ENCODE results near the gene NFIA.

NFIA gene

DNA sequence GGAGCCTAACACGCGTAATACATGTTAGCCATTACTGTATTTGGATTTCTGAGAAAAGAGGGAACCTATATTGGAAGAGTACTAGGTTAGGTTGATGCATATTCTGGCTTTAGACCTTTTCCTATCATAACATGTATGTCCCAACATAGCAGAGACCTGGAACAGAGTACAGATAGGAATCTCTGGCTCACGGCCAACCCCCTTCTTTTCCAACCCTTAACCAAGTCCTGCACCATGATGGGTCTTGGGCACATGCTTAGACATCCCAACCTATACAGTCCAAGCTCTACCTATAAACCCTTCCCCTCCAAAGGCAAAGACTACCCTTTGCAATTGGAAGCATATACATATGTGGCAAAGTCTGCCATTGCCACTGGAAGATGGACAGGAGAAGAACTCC is 414.7 kb downstream of the NFIA start:
- Histone ChIP-seq H3K36me3 (ENCODE audit: control insufficient read depth, insufficient read depth, low read length) (no peaks in the 10 kb centered on the region), H3K9me3 (ENCODE audit: control insufficient read depth, low read length) (no peaks in the 10 kb centered on the region), H3K4me1 (ENCODE audit: control insufficient read depth, insufficient read depth, low read length) (no peaks in the 10 kb centered on the region), H3K27ac (ENCODE audit: insufficient read depth, low read depth, low read length, poor library complexity, severe bottlenecking) (no peak overlapping the region), H3K27me3 (ENCODE audit: control insufficient read depth, insufficient read depth, low read length, poor library complexity, severe bottlenecking) (no peaks in the 10 kb centered on the region), H3K4me3 (ENCODE audit: insufficient read depth, low read depth, low read length) (no peak overlapping the region)
- 88 to 94% methylated on average over 3 of the region's 3 CpGs for WGBS, 2 experiments

DNA sequence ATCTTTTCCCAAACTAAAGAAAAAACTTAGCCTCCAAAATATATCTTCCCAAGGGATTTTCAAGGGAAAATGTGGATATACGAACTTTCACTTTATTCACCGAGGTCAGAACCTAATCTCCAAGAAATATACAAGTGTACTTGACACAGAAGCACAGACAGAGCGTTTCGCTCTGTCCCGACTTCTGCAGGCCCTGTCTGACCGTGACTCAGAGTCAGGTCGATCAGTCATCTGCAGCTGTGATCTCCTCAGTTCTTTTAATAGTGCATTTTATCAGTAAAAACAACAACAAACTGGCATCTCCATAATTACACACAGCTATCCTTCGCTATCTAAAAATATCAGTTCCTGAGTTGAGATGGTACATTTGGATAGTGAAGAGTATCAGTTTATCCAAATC is 416.0 kb downstream of the NFIA start:
- Histone ChIP-seq H3K36me3 (ENCODE audit: control insufficient read depth, insufficient read depth, low read length) (no peaks in the 10 kb centered on the region), H3K4me3 (ENCODE audit: insufficient read depth, low read depth, low read length) (no peak overlapping the region), H3K27me3 (ENCODE audit: control insufficient read depth, insufficient read depth, low read length, poor library complexity, severe bottlenecking) (no peaks in the 10 kb centered on the region), H3K9me3 (ENCODE audit: control insufficient read depth, low read length) (no peaks in the 10 kb centered on the region), H3K4me1 (ENCODE audit: control insufficient read depth, insufficient read depth, low read length) (no peaks in the 10 kb centered on the region), H3K27ac (ENCODE audit: insufficient read depth, low read depth, low read length, poor library complexity, severe bottlenecking) (no peak overlapping the region)
- 93 to 95% methylated on average over 7 to 8 of the region's 8 CpGs for WGBS, 2 experiments

DNA sequence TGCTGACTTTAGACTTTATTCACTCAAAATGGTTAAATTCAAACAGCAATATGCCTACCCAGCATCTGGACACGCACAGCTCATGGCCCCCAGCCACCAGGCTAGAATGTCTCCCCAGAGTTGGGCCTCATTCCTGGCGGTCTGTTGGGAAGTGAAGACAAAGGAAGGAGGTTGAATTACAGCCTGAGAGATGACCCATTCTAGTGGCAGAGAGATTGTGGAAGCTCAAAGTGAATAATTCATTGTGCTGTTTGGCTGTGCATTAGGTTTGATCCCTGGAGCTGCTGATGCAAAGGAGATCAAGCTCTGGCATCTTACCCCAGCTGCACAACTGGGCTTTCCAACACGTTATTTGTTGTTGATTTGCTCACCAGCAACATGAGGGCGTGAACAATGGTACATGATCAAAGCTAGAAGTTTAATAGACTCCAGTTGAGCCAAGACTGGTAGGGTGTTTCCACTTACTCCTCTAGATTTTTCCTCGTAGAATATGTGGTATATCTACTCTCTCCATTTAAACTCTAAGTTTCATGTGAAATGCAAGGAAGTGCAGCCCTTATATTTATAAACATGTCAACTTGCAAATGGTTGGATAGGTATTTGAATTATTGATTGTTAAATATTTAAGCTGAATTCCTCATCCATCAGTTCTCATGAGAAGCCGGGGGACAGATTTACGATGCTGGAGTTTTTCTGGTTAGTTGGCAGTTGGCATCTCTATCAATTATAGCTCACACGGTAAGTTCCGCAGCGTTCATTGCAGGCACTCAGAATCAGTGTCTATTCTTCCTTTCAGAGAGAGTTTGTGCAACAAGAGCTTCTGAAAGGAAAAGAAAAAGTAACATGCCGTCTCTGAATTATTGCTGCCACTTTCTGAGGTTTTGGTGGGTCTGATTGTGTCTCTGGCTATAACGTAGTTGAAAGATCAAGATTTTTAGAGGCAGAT is 419.9 kb downstream of the NFIA start:
- no peak overlapping the region for H3K27ac ChIP-seq (ENCODE audit: insufficient read depth, low read depth, low read length, poor library complexity, severe bottlenecking)
- 89 to 91% methylated on average over 11 to 12 of the region's 12 CpGs for WGBS, 2 experiments
- H3K4me3 ChIP-seq (ENCODE audit: insufficient read depth, low read depth, low read length) = no peak overlapping the region
- no peaks in the 10 kb centered on the region for H3K27me3 ChIP-seq (ENCODE audit: control insufficient read depth, insufficient read depth, low read length, poor library complexity, severe bottlenecking)
- no peaks in the 10 kb centered on the region for H3K36me3 ChIP-seq (ENCODE audit: control insufficient read depth, insufficient read depth, low read length)
- no peaks in the 10 kb centered on the region for H3K9me3 ChIP-seq (ENCODE audit: control insufficient read depth, low read length)
- H3K4me1 ChIP-seq (ENCODE audit: control insufficient read depth, insufficient read depth, low read length) = no peaks in the 10 kb centered on the region

DNA sequence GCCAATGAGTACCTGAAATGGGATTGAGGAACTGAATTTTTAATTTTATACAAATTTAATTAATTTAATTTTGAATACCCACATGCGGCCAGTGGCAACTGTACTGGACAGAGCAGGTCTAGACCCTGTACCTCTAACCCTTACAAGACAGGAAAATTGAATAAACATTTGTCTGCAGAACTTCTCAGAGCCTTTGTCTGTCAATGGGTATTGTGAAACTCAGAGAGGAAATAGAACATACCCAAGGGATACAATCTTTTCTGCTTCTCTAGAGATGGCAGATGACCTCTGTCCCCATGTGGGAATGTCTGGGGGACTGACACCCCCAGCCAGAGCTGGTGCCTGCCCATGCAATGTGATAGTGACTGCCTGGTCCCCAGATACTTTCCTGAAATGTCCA is 421.9 kb downstream of the NFIA start:
- H3K36me3 ChIP-seq (ENCODE audit: control insufficient read depth, insufficient read depth, low read length) = no peaks in the 10 kb centered on the region
- H3K9me3 ChIP-seq (ENCODE audit: control insufficient read depth, low read length) = no peaks in the 10 kb centered on the region
- H3K27ac ChIP-seq (ENCODE audit: insufficient read depth, low read depth, low read length, poor library complexity, severe bottlenecking) = no peak overlapping the region
- H3K4me1 ChIP-seq (ENCODE audit: control insufficient read depth, insufficient read depth, low read length) = no peaks in the 10 kb centered on the region
- 87% methylated on average over 1 of the region's 1 CpG; no CpG with 5 or more reads in 1 of the 2 experiments for WGBS, 2 experiments
- no peak overlapping the region for H3K4me3 ChIP-seq (ENCODE audit: insufficient read depth, low read depth, low read length)
- H3K27me3 ChIP-seq (ENCODE audit: control insufficient read depth, insufficient read depth, low read length, poor library complexity, severe bottlenecking) = no peaks in the 10 kb centered on the region

DNA sequence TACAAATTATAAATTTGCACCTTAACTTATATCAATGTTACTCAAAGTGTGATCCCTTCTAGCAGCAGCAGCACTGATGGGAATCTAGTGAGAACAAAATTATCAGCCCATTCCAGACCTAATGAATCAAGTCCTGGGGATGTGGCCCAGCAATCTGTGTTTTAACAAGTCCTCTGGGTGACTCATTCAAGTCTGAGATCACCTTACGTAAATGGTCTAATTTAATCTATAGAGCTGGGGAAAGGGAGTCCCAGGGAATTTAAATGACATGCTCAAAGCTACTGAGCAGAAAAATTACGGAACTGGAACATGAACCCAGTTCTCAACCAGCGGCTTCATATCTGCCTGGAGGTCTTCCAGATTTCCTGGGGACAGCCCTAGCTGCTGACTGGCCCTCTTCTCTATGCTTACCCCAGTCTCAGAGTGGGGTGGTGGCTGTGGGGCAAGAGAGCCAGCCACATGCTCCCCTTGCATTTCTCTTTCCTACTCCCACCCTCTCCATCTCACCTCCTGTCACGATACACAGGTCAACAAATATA is 422.6 kb downstream of the NFIA start:
- Histone ChIP-seq H3K4me3 (ENCODE audit: insufficient read depth, low read depth, low read length) (no peak overlapping the region), H3K27ac (ENCODE audit: insufficient read depth, low read depth, low read length, poor library complexity, severe bottlenecking) (no peak overlapping the region), H3K27me3 (ENCODE audit: control insufficient read depth, insufficient read depth, low read length, poor library complexity, severe bottlenecking) (no peaks in the 10 kb centered on the region), H3K36me3 (ENCODE audit: control insufficient read depth, insufficient read depth, low read length) (no peaks in the 10 kb centered on the region), H3K4me1 (ENCODE audit: control insufficient read depth, insufficient read depth, low read length) (no peaks in the 10 kb centered on the region), H3K9me3 (ENCODE audit: control insufficient read depth, low read length) (no peaks in the 10 kb centered on the region)
- 93 to 95% methylated on average over 4 of the region's 4 CpGs for WGBS, 2 experiments

DNA sequence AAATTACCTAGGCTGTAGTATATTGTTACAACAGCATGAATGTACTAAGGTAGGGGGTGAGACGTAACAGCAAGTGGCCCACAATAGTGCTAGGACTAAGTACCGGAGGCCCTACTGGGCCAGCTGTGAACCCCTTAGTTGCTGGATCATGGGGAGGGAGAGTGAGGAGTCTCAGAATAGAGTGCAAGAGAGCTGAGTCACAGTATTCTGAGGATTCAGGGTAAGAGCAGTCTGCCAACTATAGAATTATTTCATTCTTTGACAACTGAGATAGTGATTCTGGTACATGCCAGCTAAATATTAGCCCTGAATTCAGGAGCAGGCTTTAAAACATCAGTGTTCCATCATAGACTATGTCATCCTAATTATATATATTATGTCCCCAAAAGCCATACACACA is 423.9 kb downstream of the NFIA start:
- H3K27me3 ChIP-seq (ENCODE audit: control insufficient read depth, insufficient read depth, low read length, poor library complexity, severe bottlenecking) = no peaks in the 10 kb centered on the region
- H3K9me3 ChIP-seq (ENCODE audit: control insufficient read depth, low read length) = no peaks in the 10 kb centered on the region
- H3K4me1 ChIP-seq (ENCODE audit: control insufficient read depth, insufficient read depth, low read length) = no peaks in the 10 kb centered on the region
- 48 to 54% methylated on average over 2 of the region's 2 CpGs for WGBS, 2 experiments
- H3K36me3 ChIP-seq (ENCODE audit: control insufficient read depth, insufficient read depth, low read length) = no peaks in the 10 kb centered on the region
- no peak overlapping the region for H3K4me3 ChIP-seq (ENCODE audit: insufficient read depth, low read depth, low read length)
- no peak overlapping the region for H3K27ac ChIP-seq (ENCODE audit: insufficient read depth, low read depth, low read length, poor library complexity, severe bottlenecking)

DNA sequence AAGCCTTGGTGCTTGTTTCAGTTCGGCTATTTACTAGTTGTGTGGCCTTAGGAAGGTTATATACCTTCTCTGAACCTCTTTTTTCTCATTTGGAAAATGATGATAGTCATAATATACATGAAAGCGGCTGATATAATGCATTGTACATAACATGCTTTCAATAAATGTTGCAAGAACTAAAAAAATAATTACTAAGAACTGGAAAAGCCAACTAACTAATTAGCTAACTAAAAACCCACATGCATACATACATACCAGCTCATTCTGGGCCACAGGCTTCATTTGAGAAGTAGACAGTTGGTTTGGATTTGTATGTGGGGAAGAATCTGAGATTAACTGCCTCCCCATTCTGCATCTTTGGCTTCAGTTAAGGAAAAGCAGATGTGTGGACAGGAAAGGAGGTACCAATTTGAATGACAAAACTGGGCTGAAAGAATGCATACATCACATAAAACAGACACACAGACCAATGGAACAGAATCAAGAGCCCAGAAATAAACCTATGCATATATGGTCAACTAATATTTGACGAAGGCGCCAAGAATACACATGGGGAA is 424.7 kb downstream of the NFIA start:
- no peaks in the 10 kb centered on the region for H3K9me3 ChIP-seq (ENCODE audit: control insufficient read depth, low read length)
- H3K27ac ChIP-seq (ENCODE audit: insufficient read depth, low read depth, low read length, poor library complexity, severe bottlenecking) = no peak overlapping the region
- H3K4me3 ChIP-seq (ENCODE audit: insufficient read depth, low read depth, low read length) = no peak overlapping the region
- H3K36me3 ChIP-seq (ENCODE audit: control insufficient read depth, insufficient read depth, low read length) = no peaks in the 10 kb centered on the region
- no peaks in the 10 kb centered on the region for H3K4me1 ChIP-seq (ENCODE audit: control insufficient read depth, insufficient read depth, low read length)
- WGBS, 2 experiments = 60 to 92% methylated on average over 1 to 3 of the region's 4 CpGs
- no peaks in the 10 kb centered on the region for H3K27me3 ChIP-seq (ENCODE audit: control insufficient read depth, insufficient read depth, low read length, poor library complexity, severe bottlenecking)

Data from ectodermal cell (in vitro differentiated cells).